H1 (cell line): ENCODE results near the gene IRF4. TPM values are rescaled to one million over a fixed set of nuclear protein-coding genes. Genes with fewer than 3 reads are reported as not detected.

Experiments used
- CTCF ChIA-PET: fragments of 300-600 bp; sonication (Branson Sonifier 250); formaldehyde crosslinking; loops from one replicate; lab custom pipeline; 2021; ENCODE audit not compliant: partially characterized antibody; lab: Charles Lee
- POLR2A ChIA-PET: fragments of 300-600 bp; sonication (Branson Sonifier 250); formaldehyde crosslinking; loops from one replicate; lab custom pipeline; 2021; ENCODE audit warnings: inconsistent platforms; ENCODE audit not compliant: partially characterized antibody; lab: Charles Lee
- DNase-seq, 2 experiments: peaks; one replicate each; pipeline versions ENCODE4 v3.0.0 to v3.0.0-alpha.2; 2010 to 2022; ENCODE audit warnings: low spot score in 2 of 2, low read depth in 1 of 2, mixed read lengths in 1 of 2
- FAIRE-seq: peaks from 2 replicates; lab custom pipeline; 2011; peaks lifted over from hg19 to GRCh38; lab: Jason Lieb, UNC
- H2AFZ ChIP-seq: 2 replicates; pipeline ENCODE4 v1.8.1; 2012; ENCODE audit warnings: low read length, inconsistent platforms
- H2AK5ac ChIP-seq: 2 replicates; pipeline ENCODE4 v1.6.1; 2013; ENCODE audit warnings: low read depth, low read length
- H2BK120ac ChIP-seq: replicated peaks from 2 replicates; pipeline ENCODE3; 2013; ENCODE audit warnings: low read depth, low read length, inconsistent platforms
- H2BK12ac ChIP-seq: 2 replicates; pipeline ENCODE4 v1.6.1; 2013; ENCODE audit warnings: low read depth, low read length
- H2BK15ac ChIP-seq: 2 replicates; pipeline ENCODE4 v1.6.1; 2013; ENCODE audit warnings: low read length
- H2BK20ac ChIP-seq: 2 replicates; pipeline ENCODE4 v1.6.1; 2013; ENCODE audit warnings: low read length
- H2BK5ac ChIP-seq: 2 replicates; pipeline ENCODE4 v1.6.1; 2013; ENCODE audit warnings: low read depth, low read length
- H3K14ac ChIP-seq: 2 replicates; pipeline ENCODE4 v1.6.1; 2013; ENCODE audit warnings: inconsistent platforms; ENCODE audit not compliant: insufficient read length
- H3K18ac ChIP-seq: 2 replicates; pipeline ENCODE4 v1.6.1; 2013; ENCODE audit warnings: low read length; ENCODE audit errors: extremely low read depth
- H3K23ac ChIP-seq: 2 replicates; pipeline ENCODE4 v1.6.1; 2013; ENCODE audit warnings: inconsistent platforms; ENCODE audit not compliant: insufficient read length
- H3K23me2 ChIP-seq: 2 replicates; pipeline ENCODE4 v1.6.1; 2013; ENCODE audit warnings: low read depth, low read length
- H3K27ac ChIP-seq: 2 replicates; pipeline ENCODE4 v1.6.1; 2011; ENCODE audit warnings: low read depth, low read length, inconsistent platforms
- H3K27me3 ChIP-seq, 4 experiments: replicated peaks in 1 of 4; 1 replicate in 1 of 4; 2 replicates in 3 of 4; pipeline versions ENCODE4 v1.6.1 to v1.8.1; 2011 to 2013; ENCODE audit warnings: low read length in 3 of 4, mild to moderate bottlenecking in 3 of 4, inconsistent platforms in 2 of 4, mixed read lengths in 2 of 4, moderate library complexity in 1 of 4; ENCODE audit not compliant: control insufficient read depth in 3 of 4, insufficient read depth in 3 of 4; ENCODE audit errors: extremely low read depth in 1 of 4
- H3K36me3 ChIP-seq, 4 experiments: 2 replicates each; pipeline versions ENCODE4 v1.6.1 to v1.8.1; 2011 to 2013; ENCODE audit warnings: mild to moderate bottlenecking in 4 of 4, low read length in 3 of 4, moderate library complexity in 2 of 4, control low read depth in 1 of 4, inconsistent platforms in 1 of 4; ENCODE audit not compliant: insufficient read depth in 4 of 4, control insufficient read depth in 2 of 4
- H3K4ac ChIP-seq: replicated peaks from 2 replicates; pipeline ENCODE3; 2013; ENCODE audit warnings: low read length, low read depth, mixed read lengths, inconsistent platforms; ENCODE audit not compliant: insufficient read length
- H3K4me1 ChIP-seq, 4 experiments: replicated peaks in 1 of 4; 1 replicate in 1 of 4; 2 replicates in 3 of 4; pipeline versions ENCODE4 v1.6.1 to v1.8.1; 2011 to 2013; ENCODE audit warnings: low read length in 3 of 4, inconsistent platforms in 2 of 4, mixed read lengths in 1 of 4; ENCODE audit not compliant: insufficient read depth in 4 of 4, control insufficient read depth in 3 of 4
- H3K4me2 ChIP-seq, 2 experiments: 2 replicates each; pipeline versions ENCODE4 v1.6.1 to v1.8.1; 2011 to 2013; ENCODE audit warnings: low read depth in 2 of 2, low read length in 2 of 2, control low read depth in 1 of 2, inconsistent platforms in 1 of 2, mild to moderate bottlenecking in 1 of 2; ENCODE audit not compliant: insufficient read depth in 1 of 2
- H3K4me3 ChIP-seq, 4 experiments: fragments of 200-600, 300-600 bp in 1 of 4; sonication (generic), shearing (Covaris generic), sonication (Bioruptor Twin) in 1 of 4; 2 replicates each; pipeline versions ENCODE4 v1.5.1 to v1.8.1; 2011 to 2016; ENCODE audit warnings: low read length in 4 of 4, low read depth in 3 of 4, control low read depth in 2 of 4, inconsistent platforms in 2 of 4, mild to moderate bottlenecking in 2 of 4, mixed read lengths in 1 of 4, moderate library complexity in 1 of 4; ENCODE audit not compliant: insufficient read depth in 2 of 4; ENCODE audit errors: extremely low read depth in 1 of 4
- H3K56ac ChIP-seq: replicated peaks from 2 replicates; pipeline ENCODE3; 2013; ENCODE audit warnings: low read depth, mild to moderate bottlenecking, mixed read lengths, low read length, inconsistent platforms; ENCODE audit not compliant: insufficient read length
- H3K79me1 ChIP-seq: 2 replicates; pipeline ENCODE4 v1.6.1; 2013; ENCODE audit warnings: low read depth, low read length, control low read depth
- H3K79me2 ChIP-seq, 2 experiments: 2 replicates each; pipeline versions ENCODE4 v1.6.1 to v1.8.1; 2012 to 2013; ENCODE audit warnings: low read length in 2 of 2, mild to moderate bottlenecking in 2 of 2, inconsistent platforms in 1 of 2; ENCODE audit not compliant: insufficient read depth in 2 of 2, control insufficient read depth in 1 of 2
- H3K9ac ChIP-seq, 4 experiments: replicated peaks in 1 of 4; 1 replicate in 1 of 4; 2 replicates in 3 of 4; pipeline versions ENCODE4 v1.6.1 to v1.8.1; 2011 to 2013; ENCODE audit warnings: low read depth in 3 of 4, low read length in 3 of 4, control low read depth in 2 of 4, mild to moderate bottlenecking in 2 of 4, moderate library complexity in 2 of 4, inconsistent platforms in 1 of 4; ENCODE audit errors: extremely low read depth in 1 of 4
- H3K9me3 ChIP-seq, 2 experiments: 2 replicates each; pipeline versions ENCODE4 v1.6.1 to v1.8.1; 2012 to 2013; ENCODE audit warnings: mild to moderate bottlenecking in 2 of 2, moderate library complexity in 2 of 2, control low read depth in 1 of 2, inconsistent platforms in 1 of 2, low read depth in 1 of 2, low read length in 1 of 2, mixed read lengths in 1 of 2; ENCODE audit not compliant: insufficient read depth in 2 of 2
- H4K20me1 ChIP-seq, 2 experiments: replicated peaks in 1 of 2; 2 replicates each; pipeline versions ENCODE3 to v1.8.1; 2011 to 2013; ENCODE audit warnings: inconsistent platforms in 2 of 2, low read length in 2 of 2, mild to moderate bottlenecking in 1 of 2; ENCODE audit not compliant: insufficient read depth in 2 of 2, control insufficient read depth in 1 of 2
- H4K5ac ChIP-seq: 2 replicates; pipeline ENCODE4 v1.6.1; 2013; ENCODE audit warnings: low read length, low read depth, mixed read lengths, inconsistent platforms; ENCODE audit not compliant: insufficient read length
- H4K8ac ChIP-seq: 2 replicates; pipeline ENCODE4 v1.8.0; 2013; ENCODE audit warnings: mild to moderate bottlenecking, moderate library complexity, low read length, inconsistent platforms; ENCODE audit not compliant: insufficient read depth; ENCODE audit errors: extremely low read depth
- H4K91ac ChIP-seq: replicated peaks from 2 replicates; pipeline ENCODE3; 2013; ENCODE audit warnings: low read length, mixed read lengths, inconsistent platforms; ENCODE audit not compliant: insufficient read length
- CBX5 ChIP-seq: fragments of 300-800, 300-1000 bp; sonication (generic); IDR thresholded peaks from 2 replicates; pipeline ENCODE4 v1.7.1; 2016; ENCODE audit warnings: antibody characterized with exemption, low read length, low read depth
- CBX8 ChIP-seq: fragments of 300-800, 300-1000 bp; sonication (generic); IDR thresholded peaks from 2 replicates; pipeline ENCODE4 v1.7.1; 2016; ENCODE audit warnings: low read depth, low read length, borderline replicate concordance
- CHD1 ChIP-seq: IDR thresholded peaks from 2 replicates; pipeline ENCODE4 v1.6.1; 2012; ENCODE audit warnings: low read depth, low read length, improper control_type of control experiment
- CTBP2 ChIP-seq: IDR thresholded peaks from 2 replicates; pipeline ENCODE4 v1.7.0; 2011; ENCODE audit warnings: borderline replicate concordance, mild to moderate bottlenecking, moderate library complexity, mixed read lengths, low read length; ENCODE audit not compliant: insufficient read depth, insufficient read length
- JUN ChIP-seq: IDR thresholded peaks from 2 replicates; pipeline ENCODE4 v1.6.1; 2011; ENCODE audit warnings: low read depth, mild to moderate bottlenecking, improper control_type of control experiment, low read length
- KDM1A ChIP-seq: fragments of 200-600, 300-600 bp; sonication (generic); IDR thresholded peaks from 2 replicates; pipeline ENCODE4 v1.7.1; 2016; ENCODE audit warnings: mild to moderate bottlenecking, low read length, borderline replicate concordance
- KDM4A ChIP-seq: IDR thresholded peaks from one replicate; pipeline ENCODE4 v1.7.1; 2012; ENCODE audit warnings: low read depth, mild to moderate bottlenecking, moderate library complexity, low read length, inconsistent platforms; ENCODE audit not compliant: severe bottlenecking
- KDM5A ChIP-seq: fragments of 200-600 bp; IDR thresholded peaks from 2 replicates; pipeline ENCODE4 v1.7.1; 2012; ENCODE audit warnings: mild to moderate bottlenecking, low read length, inconsistent platforms, mixed read lengths
- MAFK ChIP-seq: IDR thresholded peaks from 2 replicates; pipeline ENCODE4 v1.6.1; 2012; ENCODE audit warnings: low read depth, mild to moderate bottlenecking, improper control_type of control experiment, low read length
- NRF1 ChIP-seq: IDR thresholded peaks from 2 replicates; pipeline ENCODE4 v1.6.1; 2011; ENCODE audit warnings: mild to moderate bottlenecking, low read depth, low read length, improper control_type of control experiment
- SIRT6 ChIP-seq: IDR thresholded peaks from one replicate; pipeline ENCODE4 v1.7.1; 2012; ENCODE audit warnings: low read length, inconsistent platforms
- SP1 ChIP-seq: IDR thresholded peaks from 2 replicates; pipeline ENCODE4 v1.6.1; 2011; ENCODE audit warnings: low read depth, low read length
- SUZ12 ChIP-seq: fragments of 200-600 bp; sonication (generic); IDR thresholded peaks from 2 replicates; pipeline ENCODE4 v1.6.1; 2012; ENCODE audit warnings: mild to moderate bottlenecking, inconsistent platforms, low read length, moderate library complexity, mixed read lengths
- TAF7 ChIP-seq: optimal IDR thresholded peaks from 2 replicates; pipeline ENCODE3; 2011; ENCODE audit warnings: low read depth, mild to moderate bottlenecking, inconsistent platforms, low read length, moderate library complexity, borderline replicate concordance
- WGBS, 2 experiments: shearing (Covaris generic) in 1 of 2; methylation state at CpG; one replicate each; pipeline versions ENCODE4 v1.1.6 to v1.1.7; 2013 to 2015; ENCODE audit warnings: low lambda C conversion rate in 2 of 2, mixed read lengths in 2 of 2, inconsistent platforms in 1 of 2, low coverage in 1 of 2, missing lambda C conversion rate in 1 of 2; ENCODE audit not compliant: insufficient replicate concordance in 2 of 2, insufficient coverage in 1 of 2, insufficient read length in 1 of 2; ENCODE audit errors: extremely low coverage in 1 of 2, missing lambda C conversion rate in 1 of 2; 5-methylcytosine and 5-hydroxymethylcytosine counted together
- polyA plus RNA-seq, 7 experiments: library from polyadenylated mRNA; depleted of rRNA in 3 of 7; stranded (reverse) in 5 of 7; unstranded in 2 of 7; fragments of >200 nt in 5 of 7; fragments of 200-250 nt in 2 of 7; gene quantifications; 1 replicate in 5 of 7; 2 replicates in 1 of 7; 4 replicates in 1 of 7; pipeline versions ENCODE4 v1.2.1 to v1.2.3, GENCODE V29; 2011 to 2013; ENCODE audit warnings: missing spikeins in 2 of 7, mixed read lengths in 2 of 7
- total RNA-seq: library from RNA; stranded (reverse); fragmentation: NEBNext Ultra II Directional; extraction: Animal tissue kit (Norgen Biotek cat#: 25700); gene quantifications from 2 replicates; pipeline ENCODE4 v1.2.1, GENCODE V29; 2021

IRF4 gene
- total and polyA plus RNA-seq, 2 of the 8 experiments (the other 6 are each of a cell fraction or from before 2014, with no cell fraction given): 0.77 to 2.1 TPM

DNA sequence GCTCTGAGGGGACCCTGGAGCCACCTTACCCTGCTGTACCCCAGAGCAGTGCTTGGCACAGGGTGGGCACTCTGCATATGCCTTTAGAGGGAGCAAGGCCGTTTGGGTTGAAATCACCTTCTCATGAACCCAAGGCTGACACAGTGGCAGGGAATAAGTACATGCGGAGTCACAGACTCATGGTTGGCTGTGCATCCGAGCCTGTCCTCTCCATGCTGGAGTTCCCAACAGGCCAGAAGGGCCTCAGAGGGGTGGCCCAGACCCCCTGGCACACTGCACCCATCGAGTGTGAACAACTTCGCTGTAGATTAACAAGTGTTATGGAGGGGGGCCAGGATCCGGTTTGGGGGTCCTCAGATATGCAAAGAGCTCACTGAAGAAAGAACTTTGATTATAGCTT, 21.0 kb upstream of the IRF4 start:
- Histone ChIP-seq H3K27ac (no peak overlapping the region), H3K9ac (no peak overlapping the region), H3K9me3 (peaks cover 42 to 77% of the 10 kb centered on the region in 2 experiments), H3K27me3 (no peaks in the 10 kb centered on the region; a peak in 1 of 7 replicates), H3K4me2 (no peak overlapping the region), H3K4me3 (no peak overlapping the region), H2AK5ac (no peak overlapping the region), H2BK5ac (no peak overlapping the region), H3K56ac (no peak overlapping the region), H2BK20ac (no peak overlapping the region), H3K79me2 (no peaks in the 10 kb centered on the region; a peak in 1 of 4 replicates), H4K5ac (no peak overlapping the region), H3K18ac (no peak overlapping the region), H3K14ac (no peak overlapping the region)
- CTCF ChIA-PET: interaction anchor here (0.8 to 1.5 kb wide), 3 partner anchors 17 to 20 kb away, joined by 3 to 4 read pairs (median 4); no protein-coding TSS in a partner anchor
- 86% methylated on average over 6 of the region's 6 CpGs; no CpG with 5 or more reads in 1 of the 2 experiments for WGBS, 2 experiments
- TF ChIP-seq CHD1: no peak
- TF ChIP-seq KDM4A: no peak
- TF ChIP-seq MAFK: no peak
- no peak for TF ChIP-seq JUN
- no peak for TF ChIP-seq KDM1A
- TF ChIP-seq CBX5: no peak
- TF ChIP-seq KDM5A: no peak
- no peak for TF ChIP-seq SUZ12
- no peak for TF ChIP-seq TAF7
- no peak for TF ChIP-seq CTBP2
- TF ChIP-seq SIRT6: no peak
- TF ChIP-seq SP1: no peak
- no peak for TF ChIP-seq CBX8
- no peak for TF ChIP-seq NRF1
- TF ChIP-seq, all 59 proteins: peak for 0
- H3K36me3 ChIP-seq: no peaks in the 10 kb centered on the region; a peak in 1 of 8 replicates
- POLR2A ChIA-PET: no interaction called here
- H4K91ac ChIP-seq: no peak overlapping the region
- H3K4ac ChIP-seq: no peak overlapping the region
- no peaks in the 10 kb centered on the region for H3K79me1 ChIP-seq
- H2AFZ ChIP-seq: no peak overlapping the region
- DNase-seq: no peak
- H3K23me2 ChIP-seq: no peaks in the 10 kb centered on the region
- H4K8ac ChIP-seq: no peak overlapping the region
- peaks cover 0 to 6% (median 0%) of the 10 kb centered on the region in 4 experiments; a peak in 2 of 7 replicates for H3K4me1 ChIP-seq
- H2BK120ac ChIP-seq: no peak overlapping the region
- H2BK15ac ChIP-seq: no peak overlapping the region
- no peak overlapping the region for H2BK12ac ChIP-seq
- no peak overlapping the region for H3K23ac ChIP-seq
- FAIRE-seq: no peak
- H4K20me1 ChIP-seq: no peaks in the 10 kb centered on the region
